ENCODE data around the gene EXD2. TPM values are rescaled to one million over a fixed set of nuclear protein-coding genes. Genes with fewer than 3 reads are reported as not detected.

EXD2 gene
- total and polyA plus RNA-seq, 2 of the 13 experiments (the other 11 are each of a cell fraction or from before 2014, with no cell fraction given): 9.5 to 15.1 TPM

DNA sequence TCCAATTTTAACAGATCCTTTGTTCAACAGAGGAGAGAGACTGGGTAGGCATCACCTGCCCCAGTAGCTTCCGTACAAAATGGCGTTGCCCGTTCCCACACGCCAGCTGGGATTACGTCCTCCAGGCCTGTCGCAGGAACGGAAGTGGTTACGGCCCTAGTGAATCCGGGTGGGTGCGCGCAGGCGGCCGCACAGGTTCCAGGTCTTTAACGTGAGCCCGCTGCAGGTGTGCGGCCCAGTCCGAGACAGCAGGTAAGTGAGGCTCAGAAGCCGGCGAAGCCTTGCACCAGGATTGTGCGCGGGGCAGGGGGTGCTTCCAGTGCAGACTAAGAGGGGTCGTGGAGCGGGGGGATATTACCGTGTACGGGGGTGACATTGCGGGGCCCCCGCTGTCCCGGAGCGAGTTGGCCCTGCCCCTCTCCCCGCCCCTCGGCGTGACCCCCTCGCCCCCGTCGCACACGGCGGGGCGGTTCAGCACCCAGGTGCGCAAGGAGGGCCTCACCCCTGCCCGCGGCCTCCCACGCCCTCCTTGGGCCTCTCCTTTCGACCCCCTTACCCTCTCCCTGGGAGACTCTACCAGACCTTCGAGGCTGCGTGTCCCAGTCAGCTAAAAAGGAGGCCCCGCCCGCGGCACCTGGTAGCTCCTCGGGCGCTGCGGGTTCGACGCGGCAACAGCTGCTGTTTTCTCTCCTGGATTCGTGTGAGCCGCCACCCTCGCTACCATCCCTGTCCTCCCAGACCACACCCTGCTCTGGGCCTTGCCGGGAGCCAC is at the start of gene EXD2 (continued):
- TF ChIP-seq, protein P1, sequence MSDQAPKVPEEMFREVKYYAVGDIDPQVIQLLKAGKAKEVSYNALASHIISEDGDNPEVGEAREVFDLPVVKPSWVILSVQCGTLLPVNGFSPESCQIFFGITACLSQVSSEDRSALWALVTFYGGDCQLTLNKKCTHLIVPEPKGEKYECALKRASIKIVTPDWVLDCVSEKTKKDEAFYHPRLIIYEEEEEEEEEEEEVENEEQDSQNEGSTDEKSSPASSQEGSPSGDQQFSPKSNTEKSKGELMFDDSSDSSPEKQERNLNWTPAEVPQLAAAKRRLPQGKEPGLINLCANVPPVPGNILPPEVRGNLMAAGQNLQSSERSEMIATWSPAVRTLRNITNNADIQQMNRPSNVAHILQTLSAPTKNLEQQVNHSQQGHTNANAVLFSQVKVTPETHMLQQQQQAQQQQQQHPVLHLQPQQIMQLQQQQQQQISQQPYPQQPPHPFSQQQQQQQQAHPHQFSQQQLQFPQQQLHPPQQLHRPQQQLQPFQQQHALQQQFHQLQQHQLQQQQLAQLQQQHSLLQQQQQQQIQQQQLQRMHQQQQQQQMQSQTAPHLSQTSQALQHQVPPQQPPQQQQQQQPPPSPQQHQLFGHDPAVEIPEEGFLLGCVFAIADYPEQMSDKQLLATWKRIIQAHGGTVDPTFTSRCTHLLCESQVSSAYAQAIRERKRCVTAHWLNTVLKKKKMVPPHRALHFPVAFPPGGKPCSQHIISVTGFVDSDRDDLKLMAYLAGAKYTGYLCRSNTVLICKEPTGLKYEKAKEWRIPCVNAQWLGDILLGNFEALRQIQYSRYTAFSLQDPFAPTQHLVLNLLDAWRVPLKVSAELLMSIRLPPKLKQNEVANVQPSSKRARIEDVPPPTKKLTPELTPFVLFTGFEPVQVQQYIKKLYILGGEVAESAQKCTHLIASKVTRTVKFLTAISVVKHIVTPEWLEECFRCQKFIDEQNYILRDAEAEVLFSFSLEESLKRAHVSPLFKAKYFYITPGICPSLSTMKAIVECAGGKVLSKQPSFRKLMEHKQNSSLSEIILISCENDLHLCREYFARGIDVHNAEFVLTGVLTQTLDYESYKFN (CRISPR knock-in tag; conservative IDR thresholded peaks at IDR 0.05): peak; percentile 63; the same call in 1 of the 2 replicates
- TF ChIP-seq GABPB1 (CRISPR knock-in tag; IDR thresholded peaks at IDR 0.05) (peak; percentile 99), EED (CRISPR knock-in tag; IDR thresholded peaks at IDR 0.05) (no peak), ZNF569 (CRISPR knock-in tag; IDR thresholded peaks at IDR 0.05; ENCODE audit: borderline replicate concordance) (no peak), KDM3A (CRISPR knock-in tag; IDR thresholded peaks at IDR 0.05; ENCODE audit: low read depth) (no peak; the same call in 1 of the 2 replicates), ATF7 (IDR thresholded peaks at IDR 0.05) (peak; percentile 52), ATF7 (CRISPR knock-in tag; IDR thresholded peaks at IDR 0.05) (peak; percentile 73; the same call in 1 of the 2 replicates), LCORL (IDR thresholded peaks at IDR 0.05) (peak; percentile 42; the same call in 1 of the 2 replicates), LCORL (CRISPR knock-in tag; IDR thresholded peaks at IDR 0.05) (peak; percentile 77), ZNF3 (CRISPR knock-in tag; IDR thresholded peaks at IDR 0.05) (no peak), HOXD1 (CRISPR knock-in tag; IDR thresholded peaks at IDR 0.05) (peak; percentile 80), SKI (IDR thresholded peaks at IDR 0.05; ENCODE audit: partially characterized antibody) (no peak), ZBTB8A (CRISPR knock-in tag; IDR thresholded peaks at IDR 0.05; ENCODE audit: borderline replicate concordance, low read depth) (peak; percentile 73; the same call in 1 of the 2 replicates), RNF2 (conservative IDR thresholded peaks at IDR 0.05; ENCODE audit: low read depth) (peak; percentile 66; the same call in 1 of the 2 replicates), CC2D1A (CRISPR knock-in tag; IDR thresholded peaks at IDR 0.05) (no peak), REPIN1 (CRISPR knock-in tag; IDR thresholded peaks at IDR 0.05; ENCODE audit: borderline replicate concordance, low read depth) (peak; percentile 94), ZNF709 (CRISPR knock-in tag; IDR thresholded peaks at IDR 0.05) (peak; percentile 81)
- TF ChIP-seq, protein P2, sequence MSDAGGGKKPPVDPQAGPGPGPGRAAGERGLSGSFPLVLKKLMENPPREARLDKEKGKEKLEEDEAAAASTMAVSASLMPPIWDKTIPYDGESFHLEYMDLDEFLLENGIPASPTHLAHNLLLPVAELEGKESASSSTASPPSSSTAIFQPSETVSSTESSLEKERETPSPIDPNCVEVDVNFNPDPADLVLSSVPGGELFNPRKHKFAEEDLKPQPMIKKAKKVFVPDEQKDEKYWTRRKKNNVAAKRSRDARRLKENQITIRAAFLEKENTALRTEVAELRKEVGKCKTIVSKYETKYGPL (CRISPR knock-in tag; IDR thresholded peaks at IDR 0.05): no peak; the same call in 1 of the 2 replicates
- TF ChIP-seq, protein P3, sequence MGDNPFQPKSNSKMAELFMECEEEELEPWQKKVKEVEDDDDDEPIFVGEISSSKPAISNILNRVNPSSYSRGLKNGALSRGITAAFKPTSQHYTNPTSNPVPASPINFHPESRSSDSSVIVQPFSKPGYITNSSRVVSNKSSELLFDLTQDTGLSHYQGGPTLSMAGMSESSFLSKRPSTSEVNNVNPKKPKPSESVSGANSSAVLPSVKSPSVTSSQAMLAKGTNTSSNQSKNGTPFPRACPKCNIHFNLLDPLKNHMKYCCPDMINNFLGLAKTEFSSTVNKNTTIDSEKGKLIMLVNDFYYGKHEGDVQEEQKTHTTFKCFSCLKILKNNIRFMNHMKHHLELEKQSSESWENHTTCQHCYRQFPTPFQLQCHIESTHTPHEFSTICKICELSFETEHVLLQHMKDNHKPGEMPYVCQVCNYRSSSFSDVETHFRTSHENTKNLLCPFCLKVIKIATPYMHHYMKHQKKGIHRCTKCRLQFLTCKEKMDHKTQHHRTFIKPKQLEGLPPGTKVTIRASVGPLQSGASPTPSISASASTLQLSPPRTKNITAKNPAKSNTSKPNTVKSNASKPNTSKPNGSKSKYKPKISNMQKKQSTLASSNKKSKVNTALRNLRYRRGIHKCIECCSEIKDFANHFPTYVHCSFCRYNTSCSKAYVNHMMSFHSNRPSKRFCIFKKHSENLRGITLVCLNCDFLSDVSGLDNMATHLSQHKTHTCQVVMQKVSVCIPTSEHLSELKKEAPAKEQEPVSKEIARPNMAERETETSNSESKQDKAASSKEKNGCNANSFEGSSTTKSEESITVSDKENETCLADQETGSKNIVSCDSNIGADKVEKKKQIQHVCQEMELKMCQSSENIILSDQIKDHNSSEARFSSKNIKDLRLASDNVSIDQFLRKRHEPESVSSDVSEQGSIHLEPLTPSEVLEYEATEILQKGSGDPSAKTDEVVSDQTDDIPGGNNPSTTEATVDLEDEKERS (CRISPR knock-in tag; IDR thresholded peaks at IDR 0.05): 0 out of 2 replicates have a peak, but pooled peaks have one; percentile 44
- TF ChIP-seq, protein P4, sequence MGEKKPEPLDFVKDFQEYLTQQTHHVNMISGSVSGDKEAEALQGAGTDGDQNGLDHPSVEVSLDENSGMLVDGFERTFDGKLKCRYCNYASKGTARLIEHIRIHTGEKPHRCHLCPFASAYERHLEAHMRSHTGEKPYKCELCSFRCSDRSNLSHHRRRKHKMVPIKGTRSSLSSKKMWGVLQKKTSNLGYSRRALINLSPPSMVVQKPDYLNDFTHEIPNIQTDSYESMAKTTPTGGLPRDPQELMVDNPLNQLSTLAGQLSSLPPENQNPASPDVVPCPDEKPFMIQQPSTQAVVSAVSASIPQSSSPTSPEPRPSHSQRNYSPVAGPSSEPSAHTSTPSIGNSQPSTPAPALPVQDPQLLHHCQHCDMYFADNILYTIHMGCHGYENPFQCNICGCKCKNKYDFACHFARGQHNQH (CRISPR knock-in tag; IDR thresholded peaks at IDR 0.05): peak; percentile 70; the same call in 1 of the 2 replicates
- TF ChIP-seq, protein P5, sequence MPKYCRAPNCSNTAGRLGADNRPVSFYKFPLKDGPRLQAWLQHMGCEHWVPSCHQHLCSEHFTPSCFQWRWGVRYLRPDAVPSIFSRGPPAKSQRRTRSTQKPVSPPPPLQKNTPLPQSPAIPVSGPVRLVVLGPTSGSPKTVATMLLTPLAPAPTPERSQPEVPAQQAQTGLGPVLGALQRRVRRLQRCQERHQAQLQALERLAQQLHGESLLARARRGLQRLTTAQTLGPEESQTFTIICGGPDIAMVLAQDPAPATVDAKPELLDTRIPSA (CRISPR knock-in tag; IDR thresholded peaks at IDR 0.05; ENCODE audit: borderline replicate concordance): no peak

Measured in HepG2 (cell line).